Measurements from ENCODE around the gene IGFALS.
"Not testable (repeated sequence)": the region's sequence is repeated elsewhere in the genome, so short reads cannot be mapped to it uniquely, and the experiment has no call there.

Gene IGFALS

DNA sequence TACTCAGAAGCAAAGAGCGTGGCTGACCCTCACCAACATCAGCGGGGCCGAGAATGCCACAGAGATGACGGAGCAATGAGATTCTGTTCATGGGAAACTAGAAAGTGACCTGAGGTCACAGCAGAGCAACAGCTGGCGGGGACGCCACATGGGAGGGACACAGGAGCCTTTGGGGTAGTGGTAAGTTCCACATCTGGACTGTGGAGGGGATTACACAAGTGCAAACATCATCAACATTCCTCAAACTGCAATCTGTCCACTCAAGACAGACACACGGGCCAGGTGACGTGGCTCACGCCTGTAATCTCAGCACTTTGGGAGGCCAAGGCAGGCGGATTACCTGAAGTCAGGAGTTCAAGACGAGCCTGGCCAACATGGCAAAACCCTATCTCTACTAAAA lies 22.0 kb upstream of the IGFALS start:
- Histone ChIP-seq H3K4me3 (ENCODE audit: low read length) (no peak overlapping the region), H3K9ac (ENCODE audit: low read length) (no peak overlapping the region), H3K36me3 (ENCODE audit: control insufficient read depth, low read depth, low read length) (no peaks in the 10 kb centered on the region), H3K9me3 (ENCODE audit: control insufficient read depth, low read depth, low read length) (no peaks in the 10 kb centered on the region), H3K4me1 (ENCODE audit: control insufficient read depth, low read depth, low read length) (no peaks in the 10 kb centered on the region), H3K27me3 (ENCODE audit: control insufficient read depth, insufficient read depth, low read length) (no peaks in the 10 kb centered on the region), H3K27ac (ENCODE audit: low read length) (no peak overlapping the region)

DNA sequence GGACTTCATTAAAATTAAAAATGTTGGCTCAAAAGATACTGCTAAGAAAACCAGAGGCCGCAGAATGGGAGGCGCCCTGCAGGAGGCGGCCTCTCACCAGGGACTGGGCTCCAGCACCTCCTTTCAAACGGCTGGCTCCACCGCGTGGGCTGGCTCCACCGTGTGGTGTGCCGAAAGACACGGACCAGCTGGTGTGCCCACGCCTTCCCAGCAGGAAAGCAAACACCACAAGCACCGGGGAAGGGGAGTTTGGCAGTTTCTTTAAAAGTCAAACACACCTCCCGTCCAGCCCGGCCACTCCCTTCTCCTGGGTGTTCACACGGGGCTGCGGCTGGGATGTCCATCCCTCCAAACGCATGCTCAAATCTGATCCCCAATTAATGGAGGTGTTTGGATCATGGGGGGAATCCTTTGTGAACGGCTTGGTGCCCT lies 19.2 kb upstream of the IGFALS start:
- no peak overlapping the region for H3K9ac ChIP-seq (ENCODE audit: low read length)
- no peaks in the 10 kb centered on the region for H3K36me3 ChIP-seq (ENCODE audit: control insufficient read depth, low read depth, low read length)
- H3K27me3 ChIP-seq (ENCODE audit: control insufficient read depth, insufficient read depth, low read length), result no peaks in the 10 kb centered on the region
- H3K4me1 ChIP-seq (ENCODE audit: control insufficient read depth, low read depth, low read length), result no peaks in the 10 kb centered on the region
- no peak overlapping the region for H3K4me3 ChIP-seq (ENCODE audit: low read length)
- no peak overlapping the region for H3K27ac ChIP-seq (ENCODE audit: low read length)
- H3K9me3 ChIP-seq (ENCODE audit: control insufficient read depth, low read depth, low read length), result no peaks in the 10 kb centered on the region

DNA sequence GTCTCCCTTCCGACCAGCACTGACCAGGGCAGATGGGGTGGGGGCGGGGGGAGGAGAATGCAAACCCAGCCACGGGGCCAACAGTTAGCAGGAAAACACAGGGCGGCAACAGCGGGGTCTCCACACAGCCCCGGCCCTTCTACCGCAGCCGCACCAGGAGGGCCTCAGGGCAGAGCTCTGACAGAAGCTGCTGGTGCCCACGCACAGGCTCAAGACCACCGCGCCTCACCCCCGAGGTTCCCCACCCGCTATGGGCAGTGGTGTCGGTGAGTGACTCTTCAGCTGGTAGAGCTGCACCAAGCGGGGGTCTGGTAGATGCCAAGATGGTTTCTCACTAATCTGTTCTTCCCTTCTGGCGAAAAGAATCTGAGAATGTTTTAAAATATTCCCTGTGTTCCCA lies 17.0 kb upstream of the IGFALS start:
- H3K9ac ChIP-seq (ENCODE audit: low read length), result no peak overlapping the region
- no peaks in the 10 kb centered on the region for H3K27me3 ChIP-seq (ENCODE audit: control insufficient read depth, insufficient read depth, low read length)
- H3K9me3 ChIP-seq (ENCODE audit: control insufficient read depth, low read depth, low read length), result no peaks in the 10 kb centered on the region
- H3K4me1 ChIP-seq (ENCODE audit: control insufficient read depth, low read depth, low read length), result no peaks in the 10 kb centered on the region
- no peaks in the 10 kb centered on the region for H3K36me3 ChIP-seq (ENCODE audit: control insufficient read depth, low read depth, low read length)
- H3K27ac ChIP-seq (ENCODE audit: low read length), result no peak overlapping the region
- no peak overlapping the region for H3K4me3 ChIP-seq (ENCODE audit: low read length)

DNA sequence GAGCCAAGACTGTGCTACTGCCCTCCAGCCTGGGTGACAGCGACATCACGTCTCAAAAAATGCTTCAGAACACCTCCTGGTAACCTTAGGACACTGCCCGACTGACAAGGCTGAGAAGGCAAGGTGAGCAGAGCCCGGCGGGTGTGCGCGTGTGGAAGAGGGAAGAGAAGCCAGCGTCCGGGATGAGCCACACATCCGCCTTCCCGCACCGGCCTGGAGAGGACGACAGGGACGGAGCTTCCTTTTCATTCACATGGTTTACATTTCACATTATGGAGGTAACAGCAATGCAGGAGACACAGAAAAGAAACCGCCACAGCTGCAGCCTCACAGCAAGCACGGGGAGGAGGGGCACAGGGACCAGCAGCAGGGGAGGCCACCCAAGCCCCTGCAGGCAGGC lies 16.6 kb upstream of the IGFALS start:
- no peaks in the 10 kb centered on the region for H3K27me3 ChIP-seq (ENCODE audit: control insufficient read depth, insufficient read depth, low read length)
- no peak overlapping the region for H3K27ac ChIP-seq (ENCODE audit: low read length)
- H3K4me1 ChIP-seq (ENCODE audit: control insufficient read depth, low read depth, low read length), result no peaks in the 10 kb centered on the region
- no peak overlapping the region for H3K4me3 ChIP-seq (ENCODE audit: low read length)
- no peak overlapping the region for H3K9ac ChIP-seq (ENCODE audit: low read length)
- no peaks in the 10 kb centered on the region for H3K36me3 ChIP-seq (ENCODE audit: control insufficient read depth, low read depth, low read length)
- H3K9me3 ChIP-seq (ENCODE audit: control insufficient read depth, low read depth, low read length), result no peaks in the 10 kb centered on the region

DNA sequence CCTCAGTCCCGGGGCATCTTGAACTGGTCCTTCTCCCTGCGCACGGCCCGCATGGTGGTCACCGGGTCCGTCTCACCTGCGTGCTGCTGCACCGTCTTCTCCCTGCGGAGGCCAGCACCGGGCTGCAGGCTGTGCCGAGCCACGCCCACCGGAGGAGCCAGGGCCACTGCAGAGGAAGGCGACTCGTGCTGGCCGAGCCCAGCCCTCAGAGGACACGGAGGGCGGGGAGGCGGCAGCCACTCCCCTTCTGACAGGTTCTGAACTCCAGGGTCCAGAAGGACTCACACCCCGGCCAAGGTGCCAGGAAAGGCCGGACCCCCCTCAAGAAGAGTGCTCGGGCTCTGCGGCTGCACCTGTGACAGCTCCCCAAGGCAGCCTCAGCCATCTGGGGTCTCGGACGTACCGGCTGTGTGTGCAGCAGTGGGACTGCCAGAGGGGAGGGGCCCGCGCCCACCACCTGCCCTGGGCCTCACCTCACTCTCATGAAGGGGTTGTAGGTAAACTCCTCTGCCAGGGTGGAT lies 15.8 kb upstream of the IGFALS start:
- Histone ChIP-seq H3K27ac (ENCODE audit: low read length) (no peak overlapping the region), H3K9ac (ENCODE audit: low read length) (no peak overlapping the region), H3K27me3 (ENCODE audit: control insufficient read depth, insufficient read depth, low read length) (no peaks in the 10 kb centered on the region), H3K4me3 (ENCODE audit: low read length) (no peak overlapping the region), H3K4me1 (ENCODE audit: control insufficient read depth, low read depth, low read length) (no peaks in the 10 kb centered on the region), H3K36me3 (ENCODE audit: control insufficient read depth, low read depth, low read length) (no peaks in the 10 kb centered on the region), H3K9me3 (ENCODE audit: control insufficient read depth, low read depth, low read length) (no peaks in the 10 kb centered on the region)

DNA sequence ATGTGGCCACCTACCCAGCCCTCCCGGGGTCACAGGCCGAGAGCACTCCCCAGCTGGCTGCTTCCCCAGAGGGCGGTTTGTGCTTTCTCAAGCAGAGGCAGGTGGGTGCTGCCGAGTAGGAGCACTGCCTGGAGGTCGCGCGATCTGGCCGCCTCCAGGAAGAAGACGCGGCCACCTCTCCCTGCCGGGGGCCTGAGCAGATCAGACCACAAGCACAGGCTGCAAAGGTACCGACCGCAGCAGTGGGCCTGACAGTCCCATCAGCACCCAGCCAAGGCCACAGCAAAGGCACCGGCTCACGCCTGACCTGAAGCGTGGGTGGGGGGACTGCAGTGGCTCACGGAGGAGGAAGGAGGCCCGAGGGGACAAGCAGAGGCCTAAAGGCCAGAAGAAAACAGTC lies 15.2 kb upstream of the IGFALS start:
- Histone ChIP-seq H3K36me3 (ENCODE audit: control insufficient read depth, low read depth, low read length) (no peaks in the 10 kb centered on the region), H3K9me3 (ENCODE audit: control insufficient read depth, low read depth, low read length) (no peaks in the 10 kb centered on the region), H3K27ac (ENCODE audit: low read length) (no peak overlapping the region), H3K4me1 (ENCODE audit: control insufficient read depth, low read depth, low read length) (no peaks in the 10 kb centered on the region), H3K27me3 (ENCODE audit: control insufficient read depth, insufficient read depth, low read length) (no peaks in the 10 kb centered on the region), H3K9ac (ENCODE audit: low read length) (no peak overlapping the region), H3K4me3 (ENCODE audit: low read length) (no peak overlapping the region)

DNA sequence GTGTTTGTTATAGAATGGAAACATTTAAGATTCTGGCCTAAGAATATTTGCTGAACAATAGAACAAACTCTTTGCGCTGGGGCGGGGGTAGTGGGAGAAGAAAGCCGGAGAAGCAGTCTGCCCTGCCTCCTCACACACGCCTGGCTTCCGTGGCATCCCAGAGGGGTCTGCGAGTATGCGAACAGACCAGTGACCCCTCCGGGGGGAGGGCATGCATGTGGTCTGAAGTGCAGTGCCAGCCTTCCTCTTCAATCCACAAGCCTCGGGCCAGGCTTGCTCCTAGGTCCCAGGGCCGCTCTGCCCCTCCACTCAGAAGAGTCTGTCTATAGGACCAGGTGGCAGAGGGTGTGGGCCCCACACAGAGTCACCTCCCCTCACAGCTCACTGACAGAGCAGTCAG lies 14.1 kb upstream of the IGFALS start:
- H3K27ac ChIP-seq (ENCODE audit: low read length), result no peak overlapping the region
- H3K4me3 ChIP-seq (ENCODE audit: low read length), result no peak overlapping the region
- H3K27me3 ChIP-seq (ENCODE audit: control insufficient read depth, insufficient read depth, low read length), result no peaks in the 10 kb centered on the region
- no peaks in the 10 kb centered on the region for H3K4me1 ChIP-seq (ENCODE audit: control insufficient read depth, low read depth, low read length)
- no peak overlapping the region for H3K9ac ChIP-seq (ENCODE audit: low read length)
- H3K9me3 ChIP-seq (ENCODE audit: control insufficient read depth, low read depth, low read length), result no peaks in the 10 kb centered on the region
- H3K36me3 ChIP-seq (ENCODE audit: control insufficient read depth, low read depth, low read length), result no peaks in the 10 kb centered on the region

DNA sequence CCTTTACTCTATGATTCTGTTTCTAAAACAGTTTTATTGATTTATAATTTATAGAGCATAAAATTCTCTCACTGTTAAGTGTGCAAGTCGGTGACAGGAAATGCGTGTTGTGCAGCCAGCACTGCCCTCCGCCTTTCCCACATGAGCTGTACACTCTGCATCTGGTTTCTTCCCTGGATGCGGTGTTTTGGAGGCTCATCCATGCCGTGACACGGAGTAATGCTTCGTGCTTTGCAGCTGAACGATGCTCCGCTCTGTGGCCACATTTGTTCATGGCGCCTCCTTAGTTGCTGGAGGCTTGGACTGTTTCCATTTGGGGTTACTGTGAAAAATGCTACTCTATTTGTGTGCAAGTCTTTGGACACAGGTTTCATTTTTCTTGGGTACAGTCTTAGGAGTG lies 7.2 kb upstream of the IGFALS start:
- peaks cover 14% of the 10 kb centered on the region for H3K9me3 ChIP-seq (ENCODE audit: control insufficient read depth, low read depth, low read length)
- no peaks in the 10 kb centered on the region for H3K4me1 ChIP-seq (ENCODE audit: control insufficient read depth, low read depth, low read length)
- no peaks in the 10 kb centered on the region for H3K36me3 ChIP-seq (ENCODE audit: control insufficient read depth, low read depth, low read length)
- H3K27me3 ChIP-seq (ENCODE audit: control insufficient read depth, insufficient read depth, low read length), result no peaks in the 10 kb centered on the region
- no peak overlapping the region for H3K27ac ChIP-seq (ENCODE audit: low read length)
- no peak overlapping the region for H3K4me3 ChIP-seq (ENCODE audit: low read length)
- no peak overlapping the region for H3K9ac ChIP-seq (ENCODE audit: low read length)

DNA sequence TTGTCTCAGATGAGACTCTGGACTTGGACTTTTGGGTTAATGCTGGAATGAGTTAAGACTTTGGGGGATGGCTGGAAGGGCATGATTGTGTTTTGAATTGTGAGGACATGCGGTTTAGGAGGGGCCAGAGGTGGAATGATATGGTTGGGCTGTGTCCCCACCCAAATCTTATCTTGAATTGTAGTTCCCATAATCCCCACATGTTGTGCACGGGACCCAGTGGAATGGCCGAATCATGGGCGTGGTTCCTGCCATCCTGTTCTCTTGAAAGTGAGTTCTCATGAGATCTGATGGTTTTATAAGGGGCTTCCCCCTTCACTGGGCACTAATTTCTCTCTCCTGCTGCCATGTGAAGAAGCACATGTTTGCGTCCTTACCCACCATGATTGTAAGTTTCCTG lies 5.8 kb upstream of the IGFALS start:
- not testable (repeated sequence) for H3K9ac ChIP-seq (ENCODE audit: low read length); H3K27me3 ChIP-seq (ENCODE audit: control insufficient read depth, insufficient read depth, low read length); H3K4me1 ChIP-seq (ENCODE audit: control insufficient read depth, low read depth, low read length); H3K36me3 ChIP-seq (ENCODE audit: control insufficient read depth, low read depth, low read length); H3K4me3 ChIP-seq (ENCODE audit: low read length); H3K27ac ChIP-seq (ENCODE audit: low read length)
- peaks cover 14% of the 10 kb centered on the region for H3K9me3 ChIP-seq (ENCODE audit: control insufficient read depth, low read depth, low read length)

DNA sequence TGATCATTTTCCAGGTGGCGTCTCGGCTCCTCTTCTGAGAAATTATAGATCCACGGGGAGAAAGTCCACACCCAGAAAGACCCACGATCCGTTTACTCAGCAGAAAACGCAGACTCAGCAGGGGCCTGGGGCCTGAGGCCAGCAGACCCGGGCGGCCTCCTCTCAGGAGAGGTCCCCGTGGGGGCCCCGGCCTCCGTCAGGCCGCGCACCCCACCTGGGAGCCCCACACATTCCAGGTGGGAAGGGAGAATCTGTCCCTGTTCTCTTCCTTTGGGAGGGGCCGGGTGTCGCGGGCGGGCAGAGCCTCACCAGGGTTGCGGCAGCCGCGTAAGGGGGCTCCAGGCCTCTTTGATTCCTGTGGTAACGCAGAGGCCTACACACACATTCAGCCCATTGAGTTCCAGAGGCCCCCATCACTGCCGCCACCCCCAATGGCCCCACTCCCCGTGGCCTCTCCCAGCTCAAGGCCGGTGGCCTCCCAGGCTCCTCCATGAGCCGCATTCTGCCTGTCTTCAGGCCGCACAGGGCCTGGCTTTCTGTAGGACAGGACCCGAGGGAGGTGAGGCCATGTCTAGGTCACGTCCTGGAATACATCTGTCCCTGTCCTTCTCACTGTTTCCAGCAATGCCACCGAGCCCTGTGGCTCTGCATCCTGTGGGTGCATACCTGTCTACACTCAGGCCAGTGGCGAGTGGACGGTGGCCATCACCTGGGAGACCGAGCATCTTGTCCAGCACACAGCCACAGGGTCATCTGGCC lies 1.6 kb upstream of the IGFALS start:
- Histone ChIP-seq H3K4me1 (ENCODE audit: control insufficient read depth, low read depth, low read length) (no peaks in the 10 kb centered on the region), H3K9me3 (ENCODE audit: control insufficient read depth, low read depth, low read length) (peaks cover 11% of the 10 kb centered on the region), H3K27me3 (ENCODE audit: control insufficient read depth, insufficient read depth, low read length) (no peaks in the 10 kb centered on the region), H3K4me3 (ENCODE audit: low read length) (no peak overlapping the region), H3K36me3 (ENCODE audit: control insufficient read depth, low read depth, low read length) (no peaks in the 10 kb centered on the region), H3K27ac (ENCODE audit: low read length) (no peak overlapping the region), H3K9ac (ENCODE audit: low read length) (no peak overlapping the region)

DNA sequence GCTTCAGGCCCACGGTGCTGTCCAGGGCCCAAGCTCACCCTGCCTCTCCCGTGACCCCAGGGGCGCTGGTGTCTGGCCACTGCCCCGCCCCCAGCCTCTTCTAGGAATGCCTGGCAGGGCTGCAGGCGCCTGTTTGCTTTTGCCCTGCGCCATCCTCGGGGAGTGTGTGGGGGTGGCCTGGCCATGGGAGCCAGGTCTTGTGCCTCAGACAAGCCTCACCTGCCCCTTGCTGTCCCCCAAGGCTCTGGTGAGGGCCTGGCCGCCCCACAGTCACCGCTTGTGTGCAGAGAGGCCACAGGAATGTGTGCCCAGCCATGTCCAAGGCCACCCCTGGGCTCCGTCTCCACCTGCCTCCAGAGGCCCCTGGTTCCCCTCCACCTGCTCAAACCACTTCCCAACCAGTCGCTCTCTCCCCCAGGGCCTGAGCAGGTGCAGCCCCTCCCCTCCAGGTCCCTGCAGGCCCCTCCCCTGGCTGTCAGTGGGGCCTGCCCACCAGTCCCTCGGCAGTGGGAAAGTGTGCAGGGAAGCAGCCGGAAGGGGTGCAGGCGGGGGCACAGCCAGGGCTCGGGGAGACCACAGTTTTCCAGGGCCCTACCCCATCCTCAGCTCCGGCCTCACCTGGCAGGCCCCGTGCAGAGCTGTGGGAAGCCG lies 841 bp upstream of the IGFALS start:
- no peaks in the 10 kb centered on the region for H3K27me3 ChIP-seq (ENCODE audit: control insufficient read depth, insufficient read depth, low read length)
- H3K4me3 ChIP-seq (ENCODE audit: low read length), result no peak overlapping the region
- no peaks in the 10 kb centered on the region for H3K36me3 ChIP-seq (ENCODE audit: control insufficient read depth, low read depth, low read length)
- H3K9me3 ChIP-seq (ENCODE audit: control insufficient read depth, low read depth, low read length), result peaks cover 11% of the 10 kb centered on the region
- H3K27ac ChIP-seq (ENCODE audit: low read length), result no peak overlapping the region
- H3K9ac ChIP-seq (ENCODE audit: low read length), result no peak overlapping the region
- H3K4me1 ChIP-seq (ENCODE audit: control insufficient read depth, low read depth, low read length), result no peaks in the 10 kb centered on the region

Data from iPS-18a (cell line).